ENCODE data around the gene ADPRS.

Gene ADPRS

GRCh38 chr1:36087233-36088123 lies 1.2 kb upstream of the ADPRS start:
- DNase-seq, result no peak

GRCh38 chr1:36088265-36088576 lies 471 bp upstream of the ADPRS start:
- no peak for DNase-seq

- DNase-seq, result peak; percentile 23
Measured at GRCh38 chr1:36089393-36090121, 865 bp downstream of the ADPRS start.

GRCh38 chr1:36091141-36091540 lies 2.4 kb downstream of the ADPRS start:
- DNase-seq, result no peak

- DNase-seq, result no peak
Measured at GRCh38 chr1:36091698-36092097, 3.0 kb downstream of the ADPRS start.

- DNase-seq, result no peak
Measured at GRCh38 chr1:36092166-36092797, 3.6 kb downstream of the ADPRS start.

- DNase-seq, result no peak
Measured at GRCh38 chr1:36092798-36093185, 4.1 kb downstream of the ADPRS start.

GRCh38 chr1:36093226-36093625 lies 4.5 kb downstream of the ADPRS start:
- no peak for DNase-seq

GRCh38 chr1:36093929-36094328 lies 5.2 kb downstream of the ADPRS start:
- no peak for DNase-seq

GRCh38 chr1:36094621-36095061 lies 5.9 kb downstream of the ADPRS start:
- no peak for DNase-seq

- no peak for DNase-seq
Measured at GRCh38 chr1:36095760-36096405, 7.2 kb downstream of the ADPRS start.

GRCh38 chr1:36096500-36097432 lies 8.1 kb downstream of the ADPRS start:
- DNase-seq, result no peak

- no peak for DNase-seq
Measured at GRCh38 chr1:36097693-36098585, 9.2 kb downstream of the ADPRS start.

- DNase-seq, result no peak
Measured at GRCh38 chr1:36098650-36099365, 10.1 kb downstream of the ADPRS start.

GRCh38 chr1:36099681-36100341 lies 11.1 kb downstream of the ADPRS start:
- DNase-seq, result peak; percentile 78

GRCh38 chr1:36100376-36100775 lies 11.7 kb downstream of the ADPRS start:
- no peak for DNase-seq

GRCh38 chr1:36101546-36101945 lies 12.9 kb downstream of the ADPRS start:
- DNase-seq, result no peak

- no peak for DNase-seq
Measured at GRCh38 chr1:36106269-36106668, 17.6 kb downstream of the ADPRS start.

- no peak for DNase-seq
Measured at GRCh38 chr1:36107394-36107793, 18.7 kb downstream of the ADPRS start.

GRCh38 chr1:36108314-36108713 lies 19.6 kb downstream of the ADPRS start:
- no peak for DNase-seq

Measured in activated CD4-positive, alpha-beta T cell treated with anti-CD3 and anti-CD28 coated beads, Interleukin-2, amount 50 U/mL, for 16 hours (primary cell).